ENCODE results near the gene TBC1D3B.

DNA sequence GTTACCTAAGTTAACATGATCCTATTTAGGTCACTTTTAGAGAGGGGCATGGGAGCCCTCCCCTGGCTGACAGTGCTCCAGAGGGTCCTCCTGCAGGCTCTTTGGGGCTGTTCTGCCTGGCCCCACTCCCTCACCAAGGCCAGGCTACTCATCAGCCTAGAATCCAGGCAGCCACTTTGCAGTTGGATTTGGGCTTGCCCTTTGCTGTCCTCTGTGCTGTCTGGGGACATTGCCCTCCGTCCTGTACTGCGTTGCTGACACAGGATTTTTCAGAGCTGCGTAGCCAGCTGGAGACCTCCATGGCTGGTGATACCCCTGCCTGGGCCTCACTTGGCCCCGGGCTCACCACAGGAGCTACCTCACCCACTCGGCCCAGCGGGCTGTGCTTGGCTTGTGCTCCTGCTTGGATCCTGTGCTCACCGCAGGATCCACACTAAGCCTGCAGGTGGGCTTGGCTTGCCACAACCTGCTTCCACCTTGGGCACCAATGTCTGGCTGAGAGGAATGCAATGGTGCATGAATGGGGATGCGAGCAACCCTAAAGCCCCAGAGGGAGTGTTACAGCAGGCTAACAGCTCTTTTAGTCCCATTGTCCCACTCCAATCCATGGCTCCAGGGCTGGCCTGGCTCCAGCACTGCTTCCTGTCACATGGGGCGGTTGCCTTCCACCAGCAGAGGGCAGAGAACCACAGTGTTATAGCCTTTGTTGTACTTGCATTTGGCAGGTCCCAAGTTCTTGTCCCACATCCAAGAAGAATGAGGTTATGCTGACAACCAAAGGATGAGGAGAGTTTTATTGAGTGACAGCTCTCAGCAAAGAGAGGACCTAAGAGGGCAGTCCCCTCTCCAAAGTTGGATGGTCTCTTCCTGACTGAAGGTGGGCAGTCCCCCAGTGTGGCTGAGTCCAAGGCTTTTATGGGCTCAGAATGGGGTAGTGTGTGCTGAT, 51.3 kb downstream of the TBC1D3B start:
- TF ChIP-seq POLR2AphosphoS5 (IDR thresholded peaks at IDR 0.05; ENCODE audit: low read depth, low read length) (no peak), POLR2A (IDR thresholded peaks at IDR 0.05; ENCODE audit: low read depth, low read length) (no peak), TAF1 (IDR thresholded peaks at IDR 0.05; ENCODE audit: low read depth, low read length) (no peak)

Data from GM12891 (cell line).